Stimulated activated CD8-positive, alpha-beta memory T cell treated with anti-CD3 and anti-CD28 coated beads, Interleukin-2, amount 100 ng/mL, for 48 hours (primary cell): Measurements from ENCODE around the gene NMT1.
"Not testable (repeated sequence)": the region's sequence is repeated elsewhere in the genome, so short reads cannot be mapped to it uniquely, and the experiment has no call there.

Source experiments
- DNase-seq, 2 donors: peaks; one replicate each; pipeline ENCODE4 v3.0.0-alpha.2; 2020; ENCODE audit warnings: low read depth in 2 of 2

NMT1 gene

GRCh38 chr17:45036691-45037090 is 24.4 kb upstream of the NMT1 start:
- DNase-seq, result no peak

- DNase-seq, result no peak
These were observed 22.1 kb upstream of the NMT1 start for GRCh38 chr17:45038728-45039634.

- no peak for DNase-seq
These were observed 20.7 kb upstream of the NMT1 start for GRCh38 chr17:45040459-45040858.

GRCh38 chr17:45042346-45043120 is 18.6 kb upstream of the NMT1 start:
- no peak for DNase-seq

GRCh38 chr17:45043813-45044540 is 17.1 kb upstream of the NMT1 start:
- DNase-seq, result no peak

- DNase-seq, result no peak
These were observed 14.5 kb upstream of the NMT1 start for GRCh38 chr17:45046537-45047125.

GRCh38 chr17:45048795-45049563 is 12.1 kb upstream of the NMT1 start:
- DNase-seq, result no peak

GRCh38 chr17:45050481-45051059 is 10.5 kb upstream of the NMT1 start:
- peak in 1 of 2 donors; percentile 24 for DNase-seq

GRCh38 chr17:45051060-45051719 is 9.9 kb upstream of the NMT1 start, which contains the start of gene DCAKD:
TSS of gene DCAKD (minus strand) at chr17:45051632. CDS start at chr17:45034885, 16,747 bp downstream.
- DNase-seq, result peak; percentile 85 to 90

DNA sequence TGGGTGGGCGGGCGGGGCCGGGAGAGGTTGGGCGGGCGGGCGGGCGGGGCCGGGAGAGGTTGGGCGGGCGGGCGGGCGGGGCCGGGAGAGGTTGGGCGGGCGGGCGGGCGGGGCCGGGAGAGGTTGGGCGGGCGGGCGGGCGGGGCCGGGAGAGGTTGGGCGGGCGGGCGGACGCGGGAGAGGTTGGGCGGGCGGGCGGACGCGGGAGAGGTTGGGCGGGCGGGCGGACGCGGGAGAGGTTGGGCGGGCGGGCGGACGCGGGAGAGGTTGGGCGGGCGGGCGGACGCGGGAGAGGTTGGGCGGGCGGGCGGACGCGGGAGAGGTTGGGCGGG is 9.4 kb upstream of the NMT1 start:
- not testable (repeated sequence) for DNase-seq

DNA sequence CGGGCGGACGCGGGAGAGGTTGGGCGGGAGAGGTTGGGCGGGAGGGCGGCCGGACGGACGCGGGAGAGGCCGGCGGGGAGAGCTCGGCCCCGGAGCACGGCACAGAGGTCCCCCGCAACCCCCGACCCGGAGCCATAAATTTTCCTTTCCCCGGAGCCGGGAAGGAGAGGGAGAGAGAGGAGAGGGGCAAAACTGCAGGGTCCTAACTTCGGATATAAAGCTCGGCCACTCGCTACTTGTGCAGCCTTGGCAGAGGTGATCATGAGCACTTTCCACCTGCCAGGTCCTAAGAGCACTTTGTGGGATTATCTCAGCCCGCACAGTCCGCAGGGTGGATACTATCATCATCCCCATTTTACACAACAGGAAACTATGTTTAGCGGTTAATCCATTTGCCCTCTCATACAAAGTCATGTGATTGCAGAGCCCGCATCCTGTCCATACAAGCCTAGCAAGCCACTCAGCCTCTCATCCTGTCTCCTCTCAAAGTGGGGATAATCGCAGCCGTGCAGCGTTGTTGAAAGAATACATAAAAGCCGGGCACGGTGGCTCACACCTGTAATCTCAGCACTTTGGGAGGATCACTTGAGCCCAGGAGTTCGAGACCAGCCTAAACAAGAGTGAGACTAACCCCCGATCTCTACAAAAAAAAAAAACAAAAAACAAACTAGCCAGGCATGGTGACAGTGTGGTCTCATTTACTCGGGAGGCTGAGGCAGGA is 8.9 kb upstream of the NMT1 start:
- peak; percentile 18 to 23 for DNase-seq

DNA sequence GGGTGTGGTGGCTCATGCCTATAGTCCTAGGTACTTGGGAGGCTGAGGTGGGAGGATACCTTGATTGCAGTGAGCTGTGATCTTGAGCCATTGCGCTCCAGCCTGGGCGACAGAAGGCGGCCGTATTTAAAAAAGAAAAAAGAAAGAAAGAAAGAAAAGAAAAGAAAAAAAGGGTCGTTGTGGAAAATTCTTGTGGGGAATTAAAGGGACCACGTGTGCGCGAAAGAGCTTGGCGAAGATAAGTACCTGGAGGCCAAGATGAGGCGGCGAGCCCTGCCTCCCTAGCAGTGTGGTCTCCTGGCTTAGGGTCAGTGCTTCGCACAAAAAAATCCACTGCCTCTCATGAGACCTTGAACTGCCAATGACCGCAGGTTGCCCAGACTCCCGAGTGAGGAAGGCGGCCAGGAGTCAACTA is 728 bp upstream of the NMT1 start:
- DNase-seq, result no peak

DNA sequence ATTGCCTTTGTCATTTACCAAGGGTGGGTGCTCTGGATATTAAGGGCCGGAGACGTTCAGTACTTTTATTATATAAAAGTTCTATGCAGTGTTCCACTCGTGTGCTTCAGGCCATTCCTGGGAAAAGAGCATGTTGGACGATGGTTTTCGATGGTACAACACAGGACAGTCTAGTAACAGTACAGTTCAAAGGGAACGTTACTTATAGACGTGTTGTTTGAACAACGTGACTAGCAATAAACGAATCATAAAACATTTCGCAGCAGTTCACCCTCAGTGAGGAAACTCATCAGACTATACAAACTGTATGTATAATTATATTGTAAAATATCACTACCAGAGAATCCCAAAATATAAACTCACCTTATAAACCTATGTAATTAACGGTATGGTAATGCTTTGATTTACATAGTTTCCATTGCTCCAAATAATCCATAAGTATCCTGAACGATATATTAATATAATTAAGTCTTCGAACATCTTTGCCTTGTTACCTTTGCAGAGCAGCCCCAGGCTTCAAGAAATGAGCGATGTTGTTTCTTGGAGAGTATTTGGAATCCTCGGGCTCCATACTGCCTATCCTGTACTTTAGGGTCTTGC is 589 bp downstream of the NMT1 start:
- no peak for DNase-seq

- DNase-seq, result no peak
These were observed 2.1 kb downstream of the NMT1 start for GRCh38 chr17:45063198-45063597.

- no peak for DNase-seq
These were observed 6.5 kb downstream of the NMT1 start for GRCh38 chr17:45067637-45068036.

DNA sequence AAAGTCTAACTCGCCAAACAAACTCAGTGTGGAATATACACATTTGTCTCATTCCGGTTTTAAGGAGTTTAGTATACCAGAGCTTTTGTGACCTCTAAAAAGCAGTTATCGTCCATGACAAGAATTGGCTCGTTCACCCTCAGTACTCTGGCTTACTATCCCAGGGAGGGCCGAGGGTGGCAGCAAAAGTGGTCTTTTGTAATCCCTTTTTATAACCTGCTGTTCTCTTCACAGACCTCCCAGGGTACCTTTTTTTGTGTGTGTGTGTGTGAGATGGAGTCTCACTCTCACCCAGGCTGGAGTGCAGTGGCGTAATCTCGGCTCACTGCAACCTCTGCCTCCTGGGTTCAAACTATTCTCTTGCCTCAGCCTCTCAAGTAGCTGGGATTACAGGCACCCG is 8.9 kb downstream of the NMT1 start:
- no peak for DNase-seq

- no peak for DNase-seq
These were observed 9.7 kb downstream of the NMT1 start for GRCh38 chr17:45070809-45071208.

GRCh38 chr17:45073414-45074070 is 12.4 kb downstream of the NMT1 start:
- DNase-seq, result no peak

GRCh38 chr17:45077643-45078042 is 16.5 kb downstream of the NMT1 start:
- no peak for DNase-seq
